Stimulated activated CD4-positive, alpha-beta T cell treated with anti-CD3 and anti-CD28 coated beads, Interleukin-1b, Interleukin-23, amount 100 ng/mL, for 24 hours (primary cell): ENCODE data around the gene SLC43A1.
"Not testable (repeated sequence)": the region's sequence is repeated elsewhere in the genome, so short reads cannot be mapped to it uniquely, and the experiment has no call there.

Experiments used
- DNase-seq, 4 experiments: peaks; one replicate each; pipeline ENCODE4 v3.0.0-alpha.2; 2020; ENCODE audit warnings: low read depth in 4 of 4, low spot score in 1 of 4

The SLC43A1 gene

DNA sequence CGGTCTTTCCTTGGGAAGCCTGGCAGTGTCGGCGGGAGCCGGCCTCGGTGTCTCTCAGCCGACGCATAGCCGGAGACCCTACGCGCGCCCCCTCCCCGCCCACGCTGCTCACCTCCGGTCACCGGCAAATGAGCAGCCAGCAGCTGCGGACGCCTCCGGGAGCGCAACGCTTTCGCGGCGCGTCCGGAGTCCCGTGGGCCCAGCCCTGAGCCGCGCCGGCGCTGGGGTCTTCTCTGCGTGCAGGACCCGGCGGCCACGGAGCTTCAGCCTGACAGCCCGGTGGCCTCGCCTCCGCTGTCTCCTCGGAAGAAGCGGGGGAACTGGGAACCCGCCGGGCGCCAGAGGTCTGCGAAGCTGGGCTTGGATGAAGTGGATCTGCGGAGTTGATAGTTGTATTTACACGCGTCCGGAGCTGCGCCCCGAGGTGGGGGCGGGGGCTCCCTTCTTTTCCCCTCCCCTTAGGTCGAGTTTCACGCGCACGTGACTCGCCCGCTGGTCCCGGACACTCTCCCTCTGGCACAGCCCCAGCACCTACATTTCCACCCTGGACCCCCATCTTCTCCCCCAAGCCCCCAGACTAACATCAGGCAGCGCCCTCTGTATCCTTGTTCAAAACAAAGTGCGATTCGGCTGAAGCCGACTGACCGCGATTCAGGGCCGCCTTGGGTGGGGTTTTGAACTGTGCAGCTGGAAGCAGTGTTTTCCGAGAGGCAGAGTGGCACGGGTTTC, at the start of gene SLC43A1:
SLC43A1 (minus strand) TSS at position 371 of the 729 bp plus-strand sequence. CDS start 1,591 bp downstream, outside the sequence.
- DNase-seq, result peak in 2 of 4 experiments; percentile 19 to 45

GRCh38 chr11:57562596-57562995, 47.1 kb upstream of the SLC43A1 start:
- DNase-seq, result no peak

GRCh38 chr11:57560146-57560545, 44.6 kb upstream of the SLC43A1 start:
- DNase-seq, result no peak

DNA sequence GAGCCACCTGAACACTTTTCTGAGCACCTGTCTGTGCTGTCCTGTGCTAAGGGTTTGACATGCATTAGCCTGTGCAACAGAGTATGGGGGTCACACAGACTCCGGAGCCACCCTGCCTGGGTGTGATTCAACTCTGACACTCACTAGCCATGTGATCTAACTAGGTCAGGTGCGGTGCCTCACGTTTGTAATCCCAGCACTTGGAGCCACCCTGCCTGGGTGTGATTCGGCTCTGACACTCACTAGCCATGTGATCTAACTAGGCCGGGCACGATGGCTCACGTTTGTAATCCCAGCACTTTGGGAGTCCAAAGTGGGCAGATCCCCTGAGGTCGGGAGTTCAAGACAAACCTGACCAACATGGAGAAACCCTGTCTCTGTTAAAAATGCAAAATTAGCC, 40.5 kb upstream of the SLC43A1 start:
- no peak for DNase-seq

DNA sequence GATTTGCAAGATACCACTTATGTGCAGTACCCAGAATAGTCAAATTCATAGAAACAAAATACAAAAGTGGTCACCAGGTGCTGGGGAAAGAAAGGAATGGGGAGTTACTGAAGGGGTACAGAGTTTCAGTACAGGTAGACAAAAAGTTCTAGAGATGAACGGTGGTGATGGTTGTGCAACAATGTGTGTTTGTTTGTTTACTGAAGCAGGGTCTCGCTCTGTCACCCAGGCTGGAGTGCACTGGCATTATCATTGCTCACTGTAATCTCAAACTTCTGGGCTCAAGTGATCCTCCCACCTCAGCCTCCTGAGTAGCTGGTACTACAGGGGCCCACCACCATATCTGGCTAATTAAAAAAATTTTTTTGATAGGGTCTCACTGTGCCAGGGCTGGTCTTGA, 39.9 kb upstream of the SLC43A1 start:
- no peak for DNase-seq

DNA sequence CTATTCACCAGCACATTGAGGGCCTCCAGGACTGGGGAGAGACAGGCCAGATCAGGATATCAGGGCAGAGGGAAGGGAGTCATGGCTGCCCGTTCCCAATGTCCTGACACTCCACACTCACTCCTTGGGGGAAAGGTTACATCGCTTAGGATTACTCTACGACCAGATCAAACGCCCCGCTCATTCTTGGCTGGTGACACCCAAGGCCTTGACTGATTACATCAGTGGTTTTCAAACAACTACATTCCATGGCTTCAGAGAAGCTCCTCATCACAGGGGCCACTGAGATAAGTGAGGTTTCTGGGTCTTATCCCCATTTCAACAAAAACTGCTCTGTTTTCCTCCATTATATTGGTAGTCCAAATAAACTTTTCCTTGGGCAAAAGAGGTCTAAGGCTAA, 37.0 kb upstream of the SLC43A1 start:
- no peak for DNase-seq

GRCh38 chr11:57551941-57552340, 36.4 kb upstream of the SLC43A1 start:
- no peak for DNase-seq

- no peak for DNase-seq
Observed at GRCh38 chr11:57549983-57550382, 34.5 kb upstream of the SLC43A1 start.

GRCh38 chr11:57547854-57548377, 32.4 kb upstream of the SLC43A1 start:
- no peak for DNase-seq

GRCh38 chr11:57546869-57547475, 31.5 kb upstream of the SLC43A1 start:
- no peak for DNase-seq

DNA sequence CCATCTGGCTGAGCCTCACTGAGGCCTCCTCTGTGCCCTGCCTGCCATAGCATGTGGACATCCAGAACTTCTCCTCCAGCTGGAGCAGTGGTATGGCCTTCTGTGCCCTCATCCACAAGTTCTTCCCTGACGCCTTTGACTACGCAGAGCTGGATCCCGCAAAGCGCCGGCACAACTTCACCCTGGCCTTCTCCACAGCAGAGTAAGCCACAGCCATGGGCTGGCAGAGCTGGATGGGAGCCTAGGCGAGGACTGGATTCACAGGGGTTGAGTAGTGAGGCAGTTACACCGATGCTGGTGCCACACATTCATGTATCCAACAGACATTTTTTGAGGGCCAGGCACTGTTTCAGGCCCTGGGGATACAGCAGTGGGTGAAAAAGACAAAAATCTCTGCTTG, 30.9 kb upstream of the SLC43A1 start:
- no peak for DNase-seq

DNA sequence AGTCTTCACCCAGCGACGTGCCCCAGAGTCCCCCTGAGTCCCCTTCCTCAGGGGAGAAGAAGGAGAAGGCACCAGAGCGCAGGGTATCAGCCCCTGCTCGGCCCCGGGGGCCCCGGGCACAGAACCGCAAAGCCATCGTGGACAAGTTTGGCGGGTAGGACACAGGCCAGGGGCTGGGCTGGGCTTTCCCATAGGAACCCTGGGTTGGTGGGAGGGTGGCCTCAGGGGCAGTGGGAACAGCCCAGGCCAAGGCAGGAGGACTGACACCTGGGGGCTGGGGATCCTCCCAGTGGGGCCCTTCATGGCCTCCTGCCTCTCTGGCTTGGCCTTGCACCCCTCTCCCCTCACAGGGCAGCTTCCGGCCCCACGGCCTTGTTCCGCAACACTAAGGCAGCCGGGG, 30.4 kb upstream of the SLC43A1 start:
- DNase-seq, result no peak

GRCh38 chr11:57544566-57544965, 29.1 kb upstream of the SLC43A1 start:
- DNase-seq, result no peak

DNA sequence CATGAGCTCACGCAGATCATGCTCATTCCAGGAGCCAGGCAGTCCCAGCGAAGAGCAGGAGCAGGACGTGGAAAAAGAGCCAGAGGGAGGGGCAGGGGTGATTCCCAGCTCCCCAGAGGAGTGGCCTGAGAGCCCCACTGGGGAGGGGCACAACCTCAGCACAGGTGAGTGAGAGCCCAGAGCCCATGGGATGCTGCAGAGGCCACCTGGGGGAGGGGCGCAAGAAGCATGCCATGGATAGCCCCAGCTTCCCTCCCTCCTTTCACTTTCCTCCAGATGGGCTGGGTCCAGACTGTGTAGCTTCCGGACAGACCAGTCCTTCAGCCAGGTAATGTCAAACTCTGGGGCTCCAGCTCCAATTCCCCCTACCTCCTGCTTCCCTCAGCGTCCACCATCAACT, 28.1 kb upstream of the SLC43A1 start:
- DNase-seq, result no peak

GRCh38 chr11:57542582-57542981, 27.1 kb upstream of the SLC43A1 start:
- no peak for DNase-seq

- no peak for DNase-seq
Observed at GRCh38 chr11:57541169-57541568, 25.7 kb upstream of the SLC43A1 start.

GRCh38 chr11:57539342-57539741, 23.8 kb upstream of the SLC43A1 start:
- DNase-seq, result no peak

- DNase-seq, result no peak
Observed at GRCh38 chr11:57536947-57537619, 21.6 kb upstream of the SLC43A1 start, which contains the start of gene SMTNL1. SMTNL1 (plus strand) TSS chr11:57537595; CDS start chr11:57542643, 5,048 bp downstream.

- not testable (repeated sequence) for DNase-seq
Observed at GRCh38 chr11:57534449-57534848, 18.9 kb upstream of the SLC43A1 start.

- DNase-seq, result peak; percentile 68 to 91 (median 85)
Observed at GRCh38 chr11:57530596-57531507, 15.3 kb upstream of the SLC43A1 start, which contains the start of gene TIMM10. TIMM10 (minus strand) TSS chr11:57530754; CDS start chr11:57530189, 565 bp downstream.

GRCh38 chr11:57530215-57530595, 14.7 kb upstream of the SLC43A1 start:
- no peak for DNase-seq
